ENCODE results near the gene ROBO2. TPM values are rescaled to one million over a fixed set of nuclear protein-coding genes. Genes with fewer than 3 reads are reported as not detected.

Gene ROBO2
- total RNA-seq, 2 donors from 2014 or later: 2.5 to 2.9 TPM

- H3K27me3 Mint-ChIP-seq (ENCODE audit: insufficient read depth): peaks cover 71% of the 10 kb centered on the region
- peaks cover 1% of the 10 kb centered on the region for H3K4me1 Mint-ChIP-seq
- Histone ChIP-seq H3K27me3 (ENCODE audit: control insufficient read depth, insufficient read depth, low read length, poor library complexity, severe bottlenecking) (peaks cover 77% of the 10 kb centered on the region), H3K9ac (ENCODE audit: extremely low read depth, low read length, poor library complexity, severe bottlenecking) (no peak overlapping the region), H3K36me3 (ENCODE audit: control insufficient read depth, insufficient read depth, low read length) (no peaks in the 10 kb centered on the region), H3K4me1 (ENCODE audit: control insufficient read depth, insufficient read depth, low read length) (no peaks in the 10 kb centered on the region), H3K9me3 (ENCODE audit: control insufficient read depth, low read length) (no peaks in the 10 kb centered on the region), H3K4me3 (ENCODE audit: low read length) (no peak overlapping the region), H3K27ac (ENCODE audit: low read depth, low read length) (no peak overlapping the region)
- H3K36me3 Mint-ChIP-seq (ENCODE audit: low read depth): no peaks in the 10 kb centered on the region
- TF ChIP-seq CTCF (conservative IDR thresholded peaks at IDR 0.05): no peak
- no peaks in the 10 kb centered on the region for H3K9me3 Mint-ChIP-seq
- no peak overlapping the region for H3K4me3 Mint-ChIP-seq
- DNase-seq: no peak
- H3K27ac Mint-ChIP-seq: no peak overlapping the region
- WGBS, 2 experiments (ENCODE audit: insufficient coverage in 1 of 2, insufficient read length in 1 of 2): 94% methylated on average over 1 of the region's 1 CpG; no CpG with 5 or more reads in 1 of the 2 experiments
Observed at GRCh38 chr3:77328690-77329089, 288.8 kb downstream of the ROBO2 start.

- H3K4me1 Mint-ChIP-seq: peaks cover 1% of the 10 kb centered on the region
- Histone ChIP-seq H3K4me3 (ENCODE audit: low read length) (no peak overlapping the region), H3K27ac (ENCODE audit: low read depth, low read length) (no peak overlapping the region), H3K9ac (ENCODE audit: extremely low read depth, low read length, poor library complexity, severe bottlenecking) (no peak overlapping the region), H3K36me3 (ENCODE audit: control insufficient read depth, insufficient read depth, low read length) (no peaks in the 10 kb centered on the region), H3K4me1 (ENCODE audit: control insufficient read depth, insufficient read depth, low read length) (no peaks in the 10 kb centered on the region), H3K27me3 (ENCODE audit: control insufficient read depth, insufficient read depth, low read length, poor library complexity, severe bottlenecking) (peaks cover 77% of the 10 kb centered on the region), H3K9me3 (ENCODE audit: control insufficient read depth, low read length) (no peaks in the 10 kb centered on the region)
- DNase-seq: no peak
- 85 to 97% methylated on average over 3 to 4 of the region's 4 CpGs for WGBS, 2 experiments (ENCODE audit: insufficient coverage in 1 of 2, insufficient read length in 1 of 2)
- H3K9me3 Mint-ChIP-seq: no peaks in the 10 kb centered on the region
- H3K27ac Mint-ChIP-seq: no peak overlapping the region
- TF ChIP-seq CTCF (conservative IDR thresholded peaks at IDR 0.05): no peak
- peaks cover 66% of the 10 kb centered on the region for H3K27me3 Mint-ChIP-seq (ENCODE audit: insufficient read depth)
- H3K36me3 Mint-ChIP-seq (ENCODE audit: low read depth): no peaks in the 10 kb centered on the region
- no peak overlapping the region for H3K4me3 Mint-ChIP-seq
Observed at GRCh38 chr3:77329116-77329515, 289.2 kb downstream of the ROBO2 start.

GRCh38 chr3:77338195-77338594, 298.3 kb downstream of the ROBO2 start:
- no peak for TF ChIP-seq CTCF (conservative IDR thresholded peaks at IDR 0.05)
- Mint-ChIP-seq H3K27me3 (ENCODE audit: insufficient read depth) (peaks cover 3% of the 10 kb centered on the region), H3K36me3 (ENCODE audit: low read depth) (no peaks in the 10 kb centered on the region), H3K9me3 (no peaks in the 10 kb centered on the region), H3K4me3 (no peak overlapping the region), H3K4me1 (no peaks in the 10 kb centered on the region), H3K27ac (no peak overlapping the region)
- no peak overlapping the region for H3K9ac ChIP-seq (ENCODE audit: extremely low read depth, low read length, poor library complexity, severe bottlenecking)
- DNase-seq: no peak
- H3K36me3 ChIP-seq (ENCODE audit: control insufficient read depth, insufficient read depth, low read length): no peaks in the 10 kb centered on the region
- H3K9me3 ChIP-seq (ENCODE audit: control insufficient read depth, low read length): no peaks in the 10 kb centered on the region
- H3K4me3 ChIP-seq (ENCODE audit: low read length): no peak overlapping the region
- H3K27ac ChIP-seq (ENCODE audit: low read depth, low read length): no peak overlapping the region
- WGBS, 2 experiments (ENCODE audit: insufficient coverage in 1 of 2, insufficient read length in 1 of 2): 84 to 100% methylated on average over 2 to 3 of the region's 5 CpGs
- peaks cover 7% of the 10 kb centered on the region for H3K27me3 ChIP-seq (ENCODE audit: control insufficient read depth, insufficient read depth, low read length, poor library complexity, severe bottlenecking)
- H3K4me1 ChIP-seq (ENCODE audit: control insufficient read depth, insufficient read depth, low read length): no peaks in the 10 kb centered on the region
